Ammon's horn (tissue), 1 donor: ENCODE measurements around the gene NEAT1.
A peak's percentile ranks its signal among the peaks of the same experiment; 100 is the strongest.
"Not testable (repeated sequence)": the region's sequence is repeated elsewhere in the genome, so short reads cannot be mapped to it uniquely, and the experiment has no call there.

Source experiments
- DNase-seq: peaks from one replicate; pipeline ENCODE4 v3.0.0-alpha.2; 2016; ENCODE audit warnings: low spot score

NEAT1 gene

DNA sequence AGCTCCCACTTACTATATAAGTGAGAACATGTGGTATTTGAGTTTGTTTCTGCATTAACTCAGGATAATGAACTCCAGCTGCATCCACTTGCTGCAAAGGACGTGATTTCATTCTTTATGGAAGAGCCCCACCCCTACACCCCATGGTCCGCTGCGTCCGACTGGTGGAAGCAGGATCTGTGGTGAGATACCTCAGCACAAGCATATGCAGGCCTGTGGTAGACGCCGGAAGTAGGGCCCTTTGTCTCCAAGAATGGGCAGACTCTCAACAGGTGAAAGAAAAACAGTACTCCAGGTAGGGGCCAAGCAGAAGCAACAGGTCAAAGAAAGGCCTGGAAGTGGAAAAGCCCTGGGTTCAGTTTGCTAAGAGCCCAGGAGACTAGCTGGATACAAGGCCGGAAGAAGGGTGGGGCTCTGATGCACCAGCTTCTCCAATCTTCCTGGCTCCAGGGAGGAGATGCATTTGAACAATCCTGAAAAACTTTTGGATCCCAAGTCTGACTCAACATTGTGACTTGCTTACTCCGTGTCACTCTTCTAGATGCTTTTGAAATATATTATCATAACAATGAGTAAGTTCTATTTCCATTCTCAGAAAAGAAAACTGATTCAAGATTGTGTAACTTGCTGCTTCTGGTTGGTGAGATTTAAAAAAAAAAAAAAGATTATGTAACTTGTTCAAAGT is 30.4 kb downstream of the NEAT1 start:
- no peak for DNase-seq

DNA sequence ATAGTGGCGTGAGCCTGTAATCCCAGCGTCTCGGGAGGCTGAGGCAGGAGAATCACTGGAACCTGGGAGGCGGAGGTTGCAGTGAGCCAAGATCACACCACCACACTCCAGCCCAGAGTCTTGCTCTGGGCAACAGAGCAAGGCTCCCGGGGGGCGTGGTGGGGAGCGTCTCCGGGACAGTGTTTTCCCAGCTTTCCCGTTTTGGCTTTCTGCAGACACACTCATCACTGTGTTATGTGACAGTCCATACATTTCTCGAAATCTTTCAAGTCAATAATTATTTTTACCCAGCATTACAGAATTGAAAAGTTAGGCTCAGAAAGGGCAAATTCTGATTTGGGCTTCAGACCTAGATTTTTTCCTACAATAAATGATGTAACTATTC is 31.7 kb downstream of the NEAT1 start:
- no peak for DNase-seq

DNA sequence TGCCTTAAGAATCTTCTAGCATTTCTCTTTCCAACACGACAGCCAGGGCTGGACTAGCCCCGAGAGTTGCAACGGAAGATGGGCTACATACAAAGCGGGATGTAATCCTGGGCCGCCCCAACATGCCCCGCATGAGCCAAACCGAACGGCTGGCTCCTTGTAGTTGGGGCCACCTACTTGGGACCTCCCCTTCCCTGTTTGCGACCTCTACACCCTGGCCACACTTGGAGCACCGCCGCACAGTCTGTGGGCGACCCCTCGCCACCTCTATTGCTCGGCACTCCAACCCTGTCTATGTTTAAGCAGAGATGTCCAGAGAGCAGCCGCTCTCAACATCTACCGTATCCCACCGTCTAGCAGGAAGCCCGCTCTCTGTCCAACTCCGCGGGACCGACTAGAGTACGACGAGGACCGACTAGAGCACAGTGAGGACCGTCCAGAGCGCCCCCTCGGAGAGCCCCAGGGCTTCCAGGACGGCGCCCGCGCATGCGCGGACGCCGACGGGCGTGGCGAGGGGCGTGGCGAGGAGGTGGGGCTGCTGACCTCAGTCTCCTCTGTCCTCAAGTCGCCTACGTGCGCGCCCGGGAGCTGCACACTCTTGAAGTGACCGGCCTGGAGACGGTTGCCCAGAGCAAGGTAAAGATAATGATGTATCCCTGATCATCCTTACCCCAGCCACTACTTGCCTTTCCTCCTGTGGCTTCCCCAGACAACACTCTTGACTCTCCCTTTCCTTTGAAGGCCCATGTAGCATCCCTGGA is 32.3 kb downstream of the NEAT1 start:
- DNase-seq = peak; percentile 88

DNA sequence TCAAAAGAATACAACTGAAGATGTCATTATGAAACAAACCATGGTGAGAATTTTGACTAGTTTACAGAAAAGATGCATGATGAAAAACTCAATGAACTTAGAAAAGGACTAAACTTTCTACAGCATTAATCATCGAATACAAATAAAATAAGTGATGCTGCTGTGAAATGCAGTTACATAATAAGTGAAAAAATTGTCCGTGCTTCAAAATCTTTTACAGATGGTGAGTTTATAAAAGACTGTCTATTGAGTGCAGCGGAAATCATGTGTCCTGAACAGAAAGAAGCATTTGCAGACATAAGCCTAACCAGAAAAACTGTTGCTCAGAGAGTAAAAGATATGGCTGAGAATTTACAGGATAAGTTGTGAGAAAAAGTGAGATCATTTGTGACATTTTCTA is 33.8 kb downstream of the NEAT1 start:
- no peak for DNase-seq

DNA sequence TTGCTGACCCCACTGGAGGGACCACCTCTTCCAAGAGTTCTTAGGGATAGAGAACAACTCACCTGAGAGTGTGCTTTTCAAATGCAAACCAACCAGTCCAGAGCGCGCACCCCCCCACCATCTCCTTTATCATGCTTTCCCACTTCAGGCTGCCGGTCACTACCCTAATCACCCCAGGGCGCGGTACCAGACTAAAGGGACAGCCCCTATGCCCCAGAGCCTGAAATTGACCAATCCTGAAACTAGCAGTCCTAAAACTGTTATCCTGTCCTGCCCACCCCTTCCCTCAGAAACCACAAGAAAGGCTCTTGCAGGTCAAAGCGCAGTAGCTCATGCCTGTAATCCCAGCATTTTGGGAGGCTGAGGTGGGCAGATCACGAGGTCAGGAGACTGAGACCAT is 37.0 kb downstream of the NEAT1 start:
- DNase-seq = no peak

DNA sequence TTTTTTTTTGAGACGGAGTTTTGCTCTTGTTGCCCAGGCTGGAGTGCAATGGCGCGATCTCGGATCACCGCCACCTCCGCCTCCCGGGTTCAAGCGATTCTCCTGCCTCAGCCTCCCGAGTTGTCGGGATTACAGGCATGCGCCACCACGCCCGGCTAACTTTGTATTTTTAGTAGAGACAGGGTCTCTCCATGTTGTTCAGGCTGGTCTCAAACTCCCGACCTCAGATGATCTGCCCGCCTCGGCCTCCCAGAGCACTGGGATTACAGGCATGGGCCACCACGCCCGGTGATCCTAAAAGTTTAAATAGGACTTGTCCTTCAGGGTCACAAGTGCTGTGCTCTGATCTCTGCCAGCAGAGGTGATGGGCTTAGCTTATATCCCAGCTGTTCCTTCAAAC is 42.9 kb downstream of the NEAT1 start:
- DNase-seq = not testable (repeated sequence)

DNA sequence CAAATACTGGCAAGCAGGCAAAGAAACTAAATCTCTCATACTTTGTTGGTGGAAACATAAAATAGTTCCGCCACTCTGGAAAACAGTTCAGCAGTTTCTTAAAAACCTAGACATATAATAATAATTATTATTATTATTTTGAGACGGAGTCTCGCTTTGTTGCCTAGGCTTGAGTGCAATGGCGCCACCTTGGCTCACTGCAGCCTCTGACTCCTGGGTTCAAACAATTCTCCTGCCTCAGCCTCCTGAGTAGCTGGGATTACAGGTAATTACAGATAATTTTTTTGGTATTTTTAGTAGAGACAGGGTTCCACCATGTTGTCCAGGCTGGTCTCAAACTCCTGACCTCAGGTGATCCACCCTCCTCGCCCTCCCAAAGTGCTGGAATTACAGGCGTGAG is 44.7 kb downstream of the NEAT1 start:
- not testable (repeated sequence) for DNase-seq

DNA sequence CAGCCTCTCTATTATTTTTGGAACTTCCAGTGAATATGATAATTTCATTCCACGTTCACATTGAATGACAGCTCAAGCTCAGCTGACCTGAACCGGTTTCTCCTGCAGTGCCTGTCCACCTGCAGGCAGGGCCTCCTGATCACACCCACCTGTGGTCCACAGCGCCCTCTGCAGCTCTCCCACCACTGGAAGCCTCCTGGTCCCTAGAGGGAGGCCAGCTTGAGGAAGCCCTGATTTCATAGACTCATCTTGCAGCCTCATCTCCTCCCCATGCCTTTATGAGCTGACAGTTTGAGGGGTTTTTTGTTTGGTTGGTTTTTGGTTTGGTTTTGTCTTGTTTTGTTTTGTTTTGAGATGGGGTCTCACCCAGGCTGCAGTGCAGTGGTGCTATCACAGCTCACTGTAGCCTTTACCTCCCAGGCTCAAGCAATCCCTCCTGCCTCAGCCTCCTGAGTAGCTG is 46.3 kb downstream of the NEAT1 start:
- peak; percentile 46 for DNase-seq

DNA sequence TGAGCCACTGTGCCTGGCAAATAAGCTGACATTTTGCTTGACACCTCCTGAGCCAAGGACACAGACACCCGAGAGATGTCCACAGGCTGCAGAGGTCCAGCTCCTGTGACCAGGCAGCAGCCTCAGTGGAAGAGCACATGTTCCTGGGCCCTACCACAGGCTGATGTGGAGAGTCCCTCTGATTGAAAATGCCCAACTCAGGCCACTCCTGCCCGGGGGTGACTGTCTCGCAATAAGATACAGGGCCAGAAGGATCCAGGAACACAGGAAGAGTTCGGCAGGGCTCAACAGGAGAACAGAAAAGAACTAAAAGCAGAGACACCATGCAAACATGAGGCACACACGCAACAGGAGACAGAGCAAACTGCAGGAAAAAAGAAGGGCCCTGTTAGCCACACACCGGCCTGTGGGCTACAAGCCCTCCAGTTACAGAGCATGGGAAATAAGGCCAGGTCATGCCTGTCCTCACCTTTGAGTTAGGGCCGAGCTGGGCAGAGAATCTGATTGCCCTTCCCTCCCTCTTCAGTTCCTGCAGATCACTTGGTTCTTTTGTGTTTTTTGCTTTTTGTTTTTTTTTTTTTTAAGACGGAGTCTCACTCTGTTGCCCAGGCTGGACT is 47.9 kb downstream of the NEAT1 start:
- no peak for DNase-seq

DNA sequence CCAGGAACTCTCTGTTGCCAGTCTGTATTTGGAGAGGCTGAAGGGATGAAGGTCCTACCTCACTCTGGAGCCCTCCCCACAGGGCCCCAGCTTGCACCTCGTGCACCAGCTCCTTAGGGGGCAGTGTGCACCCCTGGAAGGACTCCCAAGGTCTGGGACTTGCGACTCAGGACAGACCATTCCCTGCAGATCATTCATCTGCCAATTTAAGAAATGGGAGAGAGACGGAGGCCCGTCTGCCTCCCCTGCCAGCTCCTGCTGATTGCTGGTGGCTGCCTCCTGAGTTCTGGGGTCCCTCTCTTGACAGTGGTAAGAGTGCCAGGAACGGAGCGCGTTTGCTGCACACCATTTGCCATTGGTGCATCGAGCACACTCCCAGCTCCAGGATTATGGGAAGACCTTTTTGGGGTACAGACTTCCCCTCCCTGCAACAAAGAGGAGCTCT is 48.9 kb downstream of the NEAT1 start:
- DNase-seq = peak; percentile 83

DNA sequence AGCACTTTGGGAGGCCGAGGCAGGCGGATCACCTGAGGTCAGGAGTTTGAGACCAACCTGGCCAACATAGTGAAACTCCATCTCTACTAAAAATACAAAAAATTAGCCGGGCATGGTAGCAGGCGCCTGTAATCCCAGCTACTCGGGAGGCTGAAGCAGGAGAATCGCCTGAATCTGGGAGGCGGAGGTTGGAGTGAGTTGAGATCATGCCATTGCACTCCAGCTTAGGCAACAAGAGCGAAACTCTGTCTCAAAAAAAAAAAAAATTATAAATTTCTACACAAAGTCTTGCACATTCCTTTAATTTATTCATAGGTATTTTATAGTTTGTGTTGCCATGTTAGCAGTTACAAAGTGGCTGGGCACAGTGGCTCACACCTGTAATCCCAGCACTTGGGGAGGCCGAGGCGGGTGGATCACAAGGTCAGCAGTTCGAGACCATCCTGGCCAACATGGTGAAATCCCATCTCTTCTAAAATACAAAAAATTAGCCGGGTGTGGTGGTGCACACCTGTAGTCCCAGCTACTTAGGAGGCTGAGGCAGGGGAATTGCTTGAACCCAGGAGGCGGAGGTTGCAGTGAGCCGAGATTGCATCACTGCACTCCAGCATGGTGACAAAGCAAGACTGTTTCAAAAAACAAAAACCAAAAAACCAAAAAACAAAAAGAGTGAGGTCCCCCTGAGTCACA is 50.1 kb downstream of the NEAT1 start:
- DNase-seq = not testable (repeated sequence)

DNA sequence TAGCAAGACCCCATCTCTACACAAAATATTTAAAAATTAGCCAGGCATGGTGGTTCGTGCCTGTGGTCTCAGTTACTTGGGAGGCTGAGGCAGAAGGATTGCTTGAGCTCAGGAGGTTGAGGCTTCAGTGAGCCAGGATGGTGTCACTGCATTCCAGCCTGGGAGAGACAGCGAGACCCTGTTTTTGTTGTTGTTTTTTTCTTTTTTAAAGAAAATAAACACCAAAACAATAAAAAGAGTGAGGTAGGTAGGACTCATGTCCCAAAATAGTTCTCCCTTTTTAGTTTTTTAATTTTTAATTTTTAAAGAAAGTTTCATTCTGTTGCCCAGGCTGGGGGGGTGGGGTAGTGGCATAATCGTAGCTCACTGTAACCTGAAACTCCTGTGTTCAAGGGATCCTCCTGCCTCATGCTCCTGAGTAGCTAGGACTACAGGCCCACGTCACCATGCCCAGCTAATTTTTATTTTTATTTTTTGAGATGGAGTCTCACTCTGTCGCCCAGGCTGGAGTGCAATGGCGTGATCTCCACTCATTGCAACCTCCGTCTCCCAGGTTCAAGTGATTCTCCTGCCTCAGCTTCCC is 50.8 kb downstream of the NEAT1 start:
- DNase-seq = no peak

DNA sequence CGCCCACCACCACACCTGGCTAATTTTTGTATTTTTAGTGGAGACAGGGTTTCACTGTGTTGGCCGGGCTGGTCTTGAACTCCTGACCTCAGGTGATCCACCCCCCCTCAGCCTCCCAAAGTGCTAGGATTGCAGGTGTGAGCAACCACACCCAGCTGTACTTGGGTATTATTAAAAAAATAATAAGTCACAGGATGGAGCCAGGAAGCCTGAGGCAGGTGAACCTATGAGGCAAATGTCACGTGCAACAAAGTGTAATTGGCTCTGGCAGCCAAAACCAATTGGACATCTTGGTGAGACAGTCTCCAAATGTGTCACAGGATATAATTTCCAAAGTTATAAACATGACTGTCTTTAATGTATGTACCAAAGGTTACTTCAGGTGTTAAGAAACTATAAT is 52.3 kb downstream of the NEAT1 start:
- no peak for DNase-seq

DNA sequence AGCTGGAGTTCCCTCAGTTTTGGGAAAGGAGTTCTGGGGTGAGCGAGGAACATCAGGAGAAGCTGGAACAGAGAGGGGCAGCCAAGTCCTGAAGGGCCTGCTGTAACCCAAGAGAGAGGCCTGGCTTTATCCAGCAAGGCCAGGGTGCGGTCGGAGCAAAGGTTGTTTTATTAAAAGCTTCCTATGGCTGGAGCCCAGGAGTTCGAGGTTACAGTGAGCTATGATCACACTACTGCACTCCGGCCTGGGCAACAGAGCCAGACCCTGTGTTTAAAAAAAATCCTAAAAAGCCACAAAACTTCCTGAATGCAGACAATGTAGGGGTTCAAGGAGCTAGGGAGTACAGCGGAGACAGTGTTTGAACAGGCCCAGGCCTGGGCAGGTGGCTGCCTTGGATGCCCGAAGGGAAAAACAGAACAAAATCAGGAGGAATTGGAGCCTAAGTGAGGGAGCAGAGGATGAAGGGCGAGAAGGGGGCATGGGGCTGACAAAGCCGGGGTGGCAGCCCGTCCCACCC is 54.1 kb downstream of the NEAT1 start:
- DNase-seq = no peak

DNA sequence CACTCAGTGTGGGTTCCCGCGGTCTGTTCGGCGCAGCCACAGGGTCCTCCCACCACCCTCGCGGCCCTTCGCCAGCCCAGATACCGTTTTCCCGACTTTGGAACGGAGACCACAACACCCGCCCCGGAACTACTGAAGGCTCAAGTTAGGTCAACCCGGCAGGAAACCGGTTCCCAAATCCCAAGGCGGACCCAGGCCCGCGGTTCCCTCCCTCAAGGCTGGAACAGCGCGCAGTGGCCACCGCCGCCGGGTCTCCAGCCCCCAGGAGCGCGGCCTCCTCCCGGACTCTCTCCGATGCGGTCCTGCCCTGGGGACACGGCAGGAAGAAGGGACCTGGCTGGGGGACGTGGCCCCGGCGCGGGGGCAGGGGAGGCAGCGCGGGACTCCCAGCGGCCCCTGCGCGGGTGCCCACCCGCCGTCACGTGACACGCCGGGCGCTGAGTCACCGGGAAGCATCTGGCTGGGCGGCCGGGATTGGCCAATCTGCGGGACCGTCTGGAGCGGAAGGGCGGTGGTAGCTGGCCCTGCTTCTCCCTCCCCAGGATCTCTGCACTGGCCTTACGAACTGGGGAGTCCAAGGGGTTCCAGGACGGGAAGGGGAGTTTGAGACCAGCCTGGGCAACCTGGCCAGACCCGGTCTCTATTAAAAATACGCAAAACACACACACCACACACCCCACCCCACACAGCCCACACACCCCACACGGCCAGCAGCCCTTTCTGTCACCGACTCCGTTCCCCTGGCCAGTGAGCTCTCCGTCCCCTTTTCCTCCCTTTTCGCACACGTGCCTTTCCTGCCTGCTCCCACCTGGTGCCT is 54.8 kb downstream of the NEAT1 start:
- peak; percentile 97 for DNase-seq

DNA sequence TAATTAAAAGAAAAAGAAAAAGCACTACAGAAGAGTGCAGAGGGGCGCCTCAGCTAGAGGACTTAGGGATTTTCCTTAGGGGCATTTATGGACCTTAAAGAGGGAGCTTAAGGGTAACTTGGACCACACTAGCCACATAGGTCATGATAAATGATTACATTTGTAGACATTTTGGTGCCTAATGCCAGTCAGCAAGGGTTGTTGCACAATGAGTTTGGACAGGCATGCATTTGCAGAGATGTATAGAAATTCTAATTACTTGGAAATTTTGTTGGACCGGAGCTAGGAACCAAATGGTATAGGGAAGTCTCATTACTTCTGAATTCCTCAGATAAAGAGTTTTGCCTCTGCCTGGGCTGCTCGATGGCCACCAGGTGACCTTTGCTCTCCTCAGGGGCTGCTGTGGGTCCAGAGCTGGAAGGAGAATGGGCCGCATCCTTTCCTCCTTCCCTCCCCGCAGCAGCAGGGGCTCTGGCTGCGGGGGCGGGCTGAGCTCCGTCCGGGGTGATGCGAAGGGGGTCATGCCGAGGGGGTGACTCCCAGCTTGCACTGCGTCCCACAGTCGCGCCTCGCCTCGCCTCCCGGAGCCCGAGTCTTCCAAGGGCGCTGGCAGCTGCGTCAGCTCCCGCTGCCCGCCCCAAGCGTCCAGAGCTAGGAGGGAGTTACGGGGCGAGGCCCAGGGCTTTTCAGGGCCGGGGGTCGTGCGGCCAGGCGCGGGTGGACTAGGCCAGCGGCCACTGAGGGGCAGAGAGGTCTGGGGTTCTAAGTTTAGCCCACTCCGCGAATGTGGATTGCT is 56.0 kb downstream of the NEAT1 start:
- DNase-seq = peak; percentile 50

DNA sequence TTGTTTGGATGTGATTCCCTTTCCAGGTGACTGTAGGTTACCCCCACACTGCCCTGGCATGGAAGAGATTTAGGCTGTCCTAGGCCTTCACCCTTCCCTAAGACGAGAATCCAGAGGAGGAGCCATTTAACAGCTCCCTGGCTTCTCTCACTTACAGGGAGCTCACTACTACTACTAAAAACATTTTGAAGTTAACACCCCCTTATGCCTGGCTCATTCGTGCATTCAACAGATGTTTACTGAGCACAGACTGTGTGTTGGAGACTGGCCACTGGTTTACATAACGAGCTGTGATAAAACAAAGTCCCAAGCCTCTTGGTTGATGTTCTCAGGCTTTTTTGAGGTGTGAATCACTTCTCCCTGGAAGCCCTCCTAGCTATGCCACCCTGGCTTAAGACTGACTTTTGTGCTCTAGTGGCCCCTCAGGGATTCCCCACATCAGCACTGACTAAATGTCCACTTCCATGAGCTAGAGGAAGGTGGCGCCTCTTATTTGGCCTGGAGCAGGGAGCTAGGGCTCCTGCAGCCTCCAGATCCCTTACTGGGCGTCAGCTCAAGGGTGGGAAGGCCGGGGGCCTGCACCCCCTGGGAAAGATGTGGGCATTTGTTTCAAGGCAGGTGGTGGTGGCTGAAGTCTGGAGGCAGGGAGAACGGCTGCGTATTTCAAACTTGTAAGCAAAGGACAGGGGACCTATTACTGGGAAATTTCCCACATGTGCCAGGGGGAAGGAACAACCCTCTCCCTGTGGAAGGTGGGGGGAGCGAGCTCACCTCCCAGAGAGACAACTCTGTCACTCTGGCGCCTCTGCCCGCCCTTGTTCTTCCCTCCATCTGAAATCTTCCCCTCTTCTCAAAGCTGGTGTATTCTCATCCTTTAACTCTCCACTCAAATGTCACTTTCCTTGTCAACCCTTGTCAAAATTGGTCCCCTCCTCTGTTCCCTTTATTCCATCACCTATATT is 56.9 kb downstream of the NEAT1 start:
- peak; percentile 79 for DNase-seq

DNA sequence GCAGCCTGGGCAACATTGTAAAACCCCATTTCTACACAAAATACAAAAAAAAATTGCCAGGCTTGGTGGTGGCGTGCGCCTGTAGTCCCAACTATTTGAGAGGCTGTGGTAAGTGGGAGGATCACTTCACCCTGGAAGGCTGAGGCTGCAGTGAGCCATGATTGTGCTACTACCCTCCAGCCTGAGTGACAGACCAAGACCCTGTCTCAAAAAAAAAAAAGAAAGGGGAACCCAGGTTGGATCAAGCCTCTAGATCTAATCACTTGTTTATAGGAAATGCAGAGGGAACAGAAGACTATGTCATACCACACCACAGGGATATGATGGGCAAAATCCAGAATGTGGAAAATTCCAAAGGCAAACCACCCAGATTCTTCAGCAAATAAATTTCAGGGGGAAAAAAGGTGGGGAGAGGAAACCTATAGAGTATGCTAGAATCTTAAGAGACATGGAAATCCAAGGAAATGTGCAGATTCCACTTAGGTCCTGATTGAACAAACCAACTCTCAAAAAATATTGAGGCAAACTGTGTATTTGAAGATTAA is 59.8 kb downstream of the NEAT1 start:
- DNase-seq = no peak

DNA sequence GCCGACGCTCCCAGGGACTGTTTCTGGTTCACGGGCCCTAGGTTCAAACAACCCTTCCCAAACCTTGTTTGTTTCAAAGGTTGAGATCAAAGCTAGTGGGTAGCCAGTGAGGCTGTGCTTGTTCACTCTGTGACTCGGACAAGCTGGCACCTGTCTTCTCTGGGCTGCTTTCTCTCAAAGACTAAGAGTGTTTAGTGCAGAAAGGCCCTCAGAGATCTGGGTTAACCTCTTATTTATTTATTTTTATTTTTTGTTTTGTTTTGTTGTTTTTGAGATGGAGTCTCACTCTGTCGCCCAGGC is 63.3 kb downstream of the NEAT1 start:
- DNase-seq = peak; percentile 29
